Measurements from ENCODE around the gene CBLN4.

GRCh38 chr20:56002908-56003800 lies 2.2 kb downstream of the CBLN4 start:
- TF ChIP-seq CTCF (IDR thresholded peaks at IDR 0.05) (no peak), POLR2A (IDR thresholded peaks at IDR 0.05) (no peak)

All from thyroid gland (tissue), 4 donors.